HepG2 (cell line): ENCODE data around the gene EIF4E1B. TPM values are rescaled to one million over a fixed set of nuclear protein-coding genes. Genes with fewer than 3 reads are reported as not detected.

Source experiments
- ATAC-seq: fragments of 200-7000 bp; cut with Tn5 transposase; 3 replicates; pipeline ENCODE4 v1.9.1; 2020; ENCODE audit warnings: mild to moderate bottlenecking, moderate library complexity
- BruUV-seq: library from RNA; stranded (reverse); fragments of 400-500 nt; replicated peaks from 2 replicates; lab custom pipeline; 2021; lab: Mats Ljungman, UMichigan
- CTCF ChIA-PET: fragments of 300-600 bp; formaldehyde crosslinking; extraction: SDS; loops from one replicate; lab custom pipeline; 2021; ENCODE audit warnings: low total read pairs, inconsistent platforms, low intra/inter-chr PET ratio; lab: Yijun Ruan, JAX
- POLR2A ChIA-PET: fragments of 350-600 bp; sonication (Branson Sonifier 250); formaldehyde crosslinking; loops from one replicate; lab custom pipeline; 2020; ENCODE audit warnings: antibody characterized with exemption, inconsistent platforms; lab: Yijun Ruan, JAX
- DNase-seq: peaks from one replicate; pipeline ENCODE4 v3.0.0-alpha.2; 2015; ENCODE audit warnings: low spot score
- FAIRE-seq: peaks from 3 replicates; lab custom pipeline; 2011; peaks lifted over from hg19 to GRCh38; lab: Jason Lieb, UNC
- H2AFZ ChIP-seq: one replicate; pipeline ENCODE4 v1.6.1; 2011; ENCODE audit warnings: low read length, inconsistent platforms
- H3K27ac ChIP-seq: fragments of 300-600 bp; 3 replicates; pipeline ENCODE4 v1.8.0; 2011; ENCODE audit warnings: mixed run types, mild to moderate bottlenecking, mixed read lengths, low read length, inconsistent platforms; ENCODE audit not compliant: insufficient read depth; ENCODE audit errors: extremely low read length
- H3K27me3 ChIP-seq, 2 experiments: fragments of 200-600 bp in 1 of 2; 2 replicates in 1 of 2; 3 replicates in 1 of 2; pipeline versions ENCODE4 v1.6.0 to v1.8.0; 2011; ENCODE audit warnings: low read length in 2 of 2, mild to moderate bottlenecking in 2 of 2, moderate library complexity in 2 of 2, inconsistent platforms in 1 of 2; ENCODE audit not compliant: insufficient read depth in 2 of 2, control insufficient read depth in 1 of 2
- H3K36me3 ChIP-seq, 2 experiments: fragments of 200-600 bp in 1 of 2; replicated peaks in 1 of 2; 2 replicates in 1 of 2; 3 replicates in 1 of 2; pipeline versions ENCODE4 v1.5.1 to v1.8.0; 2011; ENCODE audit warnings: low read length in 2 of 2, inconsistent platforms in 1 of 2; ENCODE audit not compliant: insufficient read depth in 2 of 2, control insufficient read depth in 1 of 2
- H3K4me1 ChIP-seq: 2 replicates; pipeline ENCODE4 v1.5.1; 2012; ENCODE audit warnings: low read length, inconsistent platforms; ENCODE audit not compliant: insufficient read depth
- H3K4me2 ChIP-seq: 2 replicates; pipeline ENCODE4 v1.6.0; 2011; ENCODE audit warnings: low read depth, low read length, inconsistent platforms
- H3K4me3 ChIP-seq, 3 experiments: fragments of 200-600 bp in 1 of 3; sonication (generic), shearing (Covaris generic) in 1 of 3; replicated peaks in 1 of 3; 2 replicates each; pipeline ENCODE4 v1.5.1; 2011 to 2016; ENCODE audit warnings: low read length in 3 of 3, inconsistent platforms in 2 of 3, low read depth in 2 of 3, mild to moderate bottlenecking in 2 of 3, control low read depth in 1 of 3, mixed read lengths in 1 of 3; ENCODE audit not compliant: insufficient read depth in 1 of 3
- H3K79me2 ChIP-seq: one replicate; pipeline ENCODE4 v1.6.1; 2011; ENCODE audit warnings: low read length, inconsistent platforms; ENCODE audit not compliant: insufficient read depth
- H3K9ac ChIP-seq: 2 replicates; pipeline ENCODE4 v1.6.0; 2011; ENCODE audit warnings: mild to moderate bottlenecking, low read depth, low read length, inconsistent platforms; ENCODE audit not compliant: insufficient read depth
- H3K9me3 ChIP-seq: 2 replicates; pipeline ENCODE4 v1.5.1; 2012; ENCODE audit warnings: mild to moderate bottlenecking, low read length
- H4K20me1 ChIP-seq: 2 replicates; pipeline ENCODE4 v1.6.0; 2011; ENCODE audit warnings: inconsistent platforms, mild to moderate bottlenecking, low read length, moderate library complexity; ENCODE audit not compliant: insufficient read depth
- ADNP ChIP-seq: sonication (generic); formaldehyde crosslinking; IDR thresholded peaks from 2 replicates; pipeline ENCODE4 v1.4.0; 2020; ENCODE audit warnings: missing genetic modification reagents
- FOXP1 ChIP-seq, 2 experiments: fragments of 450-650 bp in 1 of 2; IDR thresholded peaks; 2 replicates each; pipeline ENCODE4 v1.6.1; 2017 to 2018; ENCODE audit warnings: antibody characterized with exemption in 1 of 2
- HCFC1 ChIP-seq: fragments of 150-350 bp; IDR thresholded peaks from 2 replicates; pipeline ENCODE4 v1.6.1; 2014; ENCODE audit warnings: low read depth, low read length
- NFIC ChIP-seq: IDR thresholded peaks from 2 replicates; pipeline ENCODE4 v1.6.1; 2012; ENCODE audit warnings: mild to moderate bottlenecking, low read length, inconsistent platforms
- ZFP91 ChIP-seq: sonication (generic); formaldehyde crosslinking; IDR thresholded peaks from 2 replicates; pipeline ENCODE4 v1.9.0; 2022; ENCODE audit warnings: missing genetic modification reagents, mild to moderate bottlenecking, borderline replicate concordance
- ZNF142 ChIP-seq: sonication (generic); formaldehyde crosslinking; IDR thresholded peaks from 2 replicates; pipeline ENCODE4 v1.4.0; 2020; ENCODE audit warnings: missing genetic modification reagents
- ZNF33A ChIP-seq: sonication (generic); formaldehyde crosslinking; IDR thresholded peaks from 2 replicates; pipeline ENCODE4 v1.5.1; 2020; ENCODE audit warnings: missing genetic modification reagents, mild to moderate bottlenecking, moderate library complexity, borderline replicate concordance
- ZNF33B ChIP-seq: sonication (generic); formaldehyde crosslinking; IDR thresholded peaks from 2 replicates; pipeline ENCODE4 v1.5.1; 2020; ENCODE audit warnings: mild to moderate bottlenecking, missing genetic modification reagents
- ZNF749 ChIP-seq: sonication (generic); formaldehyde crosslinking; IDR thresholded peaks from 2 replicates; pipeline ENCODE4 v1.8.0; 2022; ENCODE audit warnings: mild to moderate bottlenecking, missing genetic modification reagents, moderate library complexity, borderline replicate concordance
- ZNF766 ChIP-seq: sonication (generic); formaldehyde crosslinking; IDR thresholded peaks from 2 replicates; pipeline ENCODE4 v1.5.0; 2020; ENCODE audit warnings: missing genetic modification reagents, borderline replicate concordance
- WGBS: methylation state at CpG from one replicate; pipeline ENCODE4 v1.1.6; 2017; ENCODE audit warnings: low lambda C conversion rate; 5-methylcytosine and 5-hydroxymethylcytosine counted together
- in situ Hi-C: cut with HindIII; loops from 2 replicates; pipeline ENCODE4 v1.10.0; 2017; ENCODE audit warnings: low pct_unique_long_range_greater_than_20kb; ENCODE audit not compliant: extremely low pct_ligation_motif_present
- intact Hi-C: fragments of 100-400 bp; cut with micrococcal nuclease; formaldehyde crosslinking; loops from one replicate; pipeline ENCODE4 v1.10.0; 2022; ENCODE audit not compliant: unreplicated experiment
- polyA plus RNA-seq, 8 experiments: library from polyadenylated mRNA; depleted of rRNA in 3 of 8; stranded (reverse) in 7 of 8; unstranded in 1 of 8; fragments of >200 nt; fragmentation: Illumina TruSeq in 4 of 8; extraction: Trizol in 4 of 8; gene quantifications; 2 replicates each; pipeline versions ENCODE4 v1.2.1 to v1.2.3, GENCODE V29; 2011 to 2016; ENCODE audit warnings: low read depth in 4 of 8, missing spikeins in 1 of 8, mixed read lengths in 1 of 8; ENCODE audit not compliant: insufficient read depth in 1 of 8
- total RNA-seq, 5 experiments: library from RNA; depleted of rRNA; stranded (reverse); fragments of >200 nt; fragmentation: Illumina TruSeq; extraction: Trizol; gene quantifications; 2 replicates each; pipeline ENCODE4 v1.2.3, GENCODE V29; 2016; ENCODE audit warnings: low read depth in 1 of 5

The EIF4E1B gene
- total and polyA plus RNA-seq, 2 of the 13 experiments (the other 11 are each of a cell fraction or from before 2014, with no cell fraction given): not detected

- Histone ChIP-seq H3K36me3 (no peaks in the 10 kb centered on the region), H4K20me1 (no peaks in the 10 kb centered on the region), H3K4me2 (no peak overlapping the region), H2AFZ (no peak overlapping the region), H3K9me3 (no peaks in the 10 kb centered on the region)
- ChIA-PET POLR2A (no interaction called here), CTCF (no interaction called here)
- in situ Hi-C loops (loop anchor here (10.0 kb wide), 1 partner anchor 293 kb away; no protein-coding TSS in a partner anchor), intact Hi-C loops (no loop called here)
- WGBS: 77% methylated on average over 10 of the region's 10 CpGs
- no peak for FAIRE-seq
- no TSS peak for BruUV-seq
- no peak for ATAC-seq
- no peak for TF ChIP-seq ZNF33B (CRISPR knock-in tag)
- no peak for TF ChIP-seq FOXP1 (IDR thresholded peaks at IDR 0.05)
- no peak for TF ChIP-seq FOXP1 (CRISPR knock-in tag; IDR thresholded peaks at IDR 0.05)
- TF ChIP-seq ZNF142 (CRISPR knock-in tag): no peak
- no peak for TF ChIP-seq ZNF749 (CRISPR knock-in tag)
- TF ChIP-seq NFIC: no peak
- no peak for TF ChIP-seq ADNP (CRISPR knock-in tag)
- no peak for TF ChIP-seq ZNF33A (CRISPR knock-in tag)
- no peak for TF ChIP-seq HCFC1
- TF ChIP-seq ZFP91 (CRISPR knock-in tag): no peak
- no peak for TF ChIP-seq ZNF766 (CRISPR knock-in tag)
- TF ChIP-seq, all 625 proteins: peak for 0
- Histone ChIP-seq H3K4me1 (peaks cover 14% of the 10 kb centered on the region), H3K79me2 (no peaks in the 10 kb centered on the region), H3K4me3 (no peak overlapping the region), H3K27ac (no peak overlapping the region), H3K9ac (no peak overlapping the region), H3K27me3 (peaks cover 5 to 7% of the 10 kb centered on the region in 2 experiments; a peak in 4 of 5 replicates)
- DNase-seq: no peak
Measured at GRCh38 chr5:176661676-176662075, 31.2 kb downstream of the EIF4E1B start.
